KBM-7 (cell line): ENCODE measurements around the gene FMNL2.
A peak's percentile ranks its signal among the peaks of the same experiment; 100 is the strongest.

Source experiments
- DNase-seq: peaks from one replicate; pipeline ENCODE4 v3.0.0-alpha.2; 2015
- in situ Hi-C: fragments of 300-500 bp; cut with MboI; formaldehyde crosslinking; loops from 2 replicates; pipeline ENCODE4 v1.14.3; 2020; ENCODE audit warnings: low sequenced_read_pairs, low pct_unique_long_range_greater_than_20kb, mixed read lengths

The FMNL2 gene

GRCh38 chr2:152437276-152438108 lies 102.5 kb downstream of the FMNL2 start:
- DNase-seq: no peak
- in situ Hi-C loops: no loop called here

- no peak for DNase-seq
- in situ Hi-C loops: no loop called here
These were observed 105.1 kb downstream of the FMNL2 start for GRCh38 chr2:152440049-152440448.

- peak; percentile 16 for DNase-seq
- in situ Hi-C loops: no loop called here
These were observed 105.5 kb downstream of the FMNL2 start for GRCh38 chr2:152440460-152440859.

GRCh38 chr2:152441961-152442360 lies 107.0 kb downstream of the FMNL2 start:
- no peak for DNase-seq
- in situ Hi-C loops: no loop called here

GRCh38 chr2:152443771-152444170 lies 108.8 kb downstream of the FMNL2 start:
- no peak for DNase-seq
- in situ Hi-C loops: no loop called here

- no peak for DNase-seq
- in situ Hi-C loops: no loop called here
These were observed 109.5 kb downstream of the FMNL2 start for GRCh38 chr2:152444448-152444847.

GRCh38 chr2:152445375-152445774 lies 110.4 kb downstream of the FMNL2 start:
- DNase-seq: no peak
- in situ Hi-C loops: no loop called here

- in situ Hi-C loops: no loop called here
- DNase-seq: no peak
These were observed 110.8 kb downstream of the FMNL2 start for GRCh38 chr2:152445791-152446201.

- in situ Hi-C loops: no loop called here
- no peak for DNase-seq
These were observed 111.2 kb downstream of the FMNL2 start for GRCh38 chr2:152446213-152446612.

- in situ Hi-C loops: no loop called here
- DNase-seq: no peak
These were observed 112.9 kb downstream of the FMNL2 start for GRCh38 chr2:152447897-152448296.

GRCh38 chr2:152448606-152449005 lies 113.6 kb downstream of the FMNL2 start:
- no peak for DNase-seq
- in situ Hi-C loops: no loop called here

- no peak for DNase-seq
- in situ Hi-C loops: no loop called here
These were observed 114.6 kb downstream of the FMNL2 start for GRCh38 chr2:152449578-152449977.

GRCh38 chr2:152450176-152450575 lies 115.2 kb downstream of the FMNL2 start:
- no peak for DNase-seq
- in situ Hi-C loops: no loop called here

GRCh38 chr2:152452256-152452973 lies 117.4 kb downstream of the FMNL2 start:
- in situ Hi-C loops: no loop called here
- DNase-seq: no peak

GRCh38 chr2:152453129-152453911 lies 118.3 kb downstream of the FMNL2 start:
- no peak for DNase-seq
- in situ Hi-C loops: no loop called here

GRCh38 chr2:152454371-152454770 lies 119.4 kb downstream of the FMNL2 start:
- in situ Hi-C loops: no loop called here
- no peak for DNase-seq

- DNase-seq: no peak
- in situ Hi-C loops: no loop called here
These were observed 120.0 kb downstream of the FMNL2 start for GRCh38 chr2:152454960-152455359.

GRCh38 chr2:152455738-152456137 lies 120.8 kb downstream of the FMNL2 start:
- DNase-seq: no peak
- in situ Hi-C loops: no loop called here

GRCh38 chr2:152456262-152456661 lies 121.3 kb downstream of the FMNL2 start:
- no peak for DNase-seq

GRCh38 chr2:152458441-152458940 lies 123.5 kb downstream of the FMNL2 start:
- in situ Hi-C loops: no loop called here
- no peak for DNase-seq

More at GRCh38 chr2:152456262-152456661, 121.3 kb downstream of the FMNL2 start:
- in situ Hi-C loops: no loop called here
